OCI-LY7 (cell line): Measurements from ENCODE around the gene FBXL17. TPM values are rescaled to one million over a fixed set of nuclear protein-coding genes. Genes with fewer than 3 reads are reported as not detected.

Experiments used
- BruUV-seq: library from RNA; stranded (reverse); fragments of 400-500 nt; replicated peaks from 2 replicates; lab custom pipeline; 2021; lab: Mats Ljungman, UMichigan
- CTCF ChIA-PET: fragments of 300-600 bp; sonication (Branson Sonifier 250); formaldehyde crosslinking; loops from one replicate; lab custom pipeline; 2022; ENCODE audit warnings: antibody characterized with exemption; ENCODE audit not compliant: unreplicated experiment; lab: Charles Lee
- POLR2A ChIA-PET: fragments of 300-600 bp; sonication (Branson Sonifier 250); formaldehyde crosslinking; loops from one replicate; lab custom pipeline; 2022; ENCODE audit warnings: antibody characterized with exemption; lab: Charles Lee
- DNase-seq: peaks from one replicate; pipeline ENCODE4 v3.0.0-alpha.2; 2015; ENCODE audit warnings: low spot score
- H2AFZ ChIP-seq: fragments of 200-600 bp; sonication (generic), shearing (Covaris generic); 2 replicates; pipeline ENCODE4 v1.6.1; 2014; ENCODE audit warnings: mild to moderate bottlenecking, antibody characterized with exemption, low read length, moderate library complexity
- H3K27ac ChIP-seq: fragments of 200-600 bp; sonication (generic); 2 replicates; pipeline ENCODE4 v1.5.1; 2014; ENCODE audit warnings: mixed run types, low read depth, mild to moderate bottlenecking, moderate library complexity, low read length, inconsistent platforms; ENCODE audit not compliant: poor library complexity, severe bottlenecking
- H3K36me3 ChIP-seq: fragments of 200-600 bp; sonication (generic); 2 replicates; pipeline ENCODE4 v1.6.1; 2014; ENCODE audit warnings: mild to moderate bottlenecking, antibody characterized with exemption, low read length, moderate library complexity, mixed read lengths; ENCODE audit not compliant: insufficient read depth
- H3K4me1 ChIP-seq: fragments of 200-600 bp; sonication (generic); 2 replicates; pipeline ENCODE4 v1.5.1; 2014; ENCODE audit warnings: mild to moderate bottlenecking, low read length; ENCODE audit not compliant: insufficient read depth, poor library complexity, severe bottlenecking
- H3K4me2 ChIP-seq: fragments of 200-600 bp; sonication (generic); 2 replicates; pipeline ENCODE4 v1.6.1; 2014; ENCODE audit warnings: mild to moderate bottlenecking, low read length
- H3K4me3 ChIP-seq: fragments of 200-600 bp; sonication (generic); 2 replicates; pipeline ENCODE4 v1.5.1; 2014; ENCODE audit warnings: mild to moderate bottlenecking, low read depth, low read length; ENCODE audit not compliant: poor library complexity, severe bottlenecking
- H3K79me2 ChIP-seq: fragments of 200-600 bp; sonication (generic); 2 replicates; pipeline ENCODE4 v1.6.1; 2016; ENCODE audit warnings: low read depth, mild to moderate bottlenecking, low read length, moderate library complexity, mixed read lengths; ENCODE audit not compliant: insufficient read depth
- H3K9me2 ChIP-seq: fragments of 200-600 bp; sonication (generic); 2 replicates; pipeline ENCODE4 v1.6.1; 2016; ENCODE audit warnings: mild to moderate bottlenecking, low read length, mixed read lengths; ENCODE audit not compliant: insufficient read depth
- H3K9me3 ChIP-seq: fragments of 200-600 bp; sonication (generic); 2 replicates; pipeline ENCODE4 v1.6.1; 2014; ENCODE audit warnings: mild to moderate bottlenecking, mixed run types, low read length, mixed read lengths
- H4K20me1 ChIP-seq: fragments of 200-600 bp; sonication (generic); 2 replicates; pipeline ENCODE4 v1.6.1; 2014; ENCODE audit warnings: mild to moderate bottlenecking, antibody characterized with exemption, low read length, moderate library complexity, mixed read lengths; ENCODE audit not compliant: insufficient read depth
- CTCF ChIP-seq: fragments of 200-600 bp; sonication (generic); conservative IDR thresholded peaks from 2 replicates; pipeline ENCODE4 v1.5.1; 2014; ENCODE audit warnings: mild to moderate bottlenecking, antibody characterized with exemption, low read length, moderate library complexity, mixed read lengths
- EZH2phosphoT487 ChIP-seq: fragments of 200-600 bp; sonication (generic); IDR thresholded peaks from 2 replicates; pipeline ENCODE4 v1.6.1; 2018; ENCODE audit warnings: low read depth, borderline replicate concordance, mild to moderate bottlenecking, mixed run types, antibody characterized with exemption, low read length, moderate library complexity, mixed read lengths
- intact Hi-C: fragments of 100-400 bp; cut with micrococcal nuclease; formaldehyde crosslinking; loops from one replicate; pipeline ENCODE4 v1.10.0; 2022; ENCODE audit not compliant: unreplicated experiment
- total RNA-seq, 2 experiments: library from RNA; depleted of rRNA in 1 of 2; stranded (reverse); fragments of >200 nt in 1 of 2; shearing (Covaris generic) in 1 of 2; gene quantifications; 2 replicates each; pipeline ENCODE4 v1.2.3, GENCODE V29; 2014 to 2022

The FBXL17 gene
- total RNA-seq, 2 experiments from 2014 or later: 10.2 to 21.6 TPM

- H2AFZ ChIP-seq: no peak overlapping the region
- no peak for TF ChIP-seq EZH2phosphoT487
- no peak for TF ChIP-seq CTCF
- no peaks in the 10 kb centered on the region for H3K9me3 ChIP-seq
- intact Hi-C loops: no loop called here
- no peaks in the 10 kb centered on the region for H3K9me2 ChIP-seq
- H3K4me1 ChIP-seq: no peaks in the 10 kb centered on the region
- H4K20me1 ChIP-seq: no peaks in the 10 kb centered on the region
- ChIA-PET CTCF (interaction anchor here (0.6 kb wide), 1 partner anchor 233 kb away, joined by 3 read pairs; no protein-coding TSS in a partner anchor), POLR2A (interaction anchor here (0.5 kb wide), 1 partner anchor 30 kb away, joined by 3 read pairs; no protein-coding TSS in a partner anchor)
- no peaks in the 10 kb centered on the region for H3K79me2 ChIP-seq
- no peak overlapping the region for H3K4me3 ChIP-seq
- no peak overlapping the region for H3K4me2 ChIP-seq
- DNase-seq: no peak
- H3K36me3 ChIP-seq: no peaks in the 10 kb centered on the region
- no TSS peak for BruUV-seq
- H3K27ac ChIP-seq: no peak overlapping the region
Measured at GRCh38 chr5:107935645-107936044, 446.3 kb downstream of the FBXL17 start.

GRCh38 chr5:107933326-107933725 is 448.6 kb downstream of the FBXL17 start:
- CTCF ChIA-PET: no interaction called here
- H3K4me1 ChIP-seq: no peaks in the 10 kb centered on the region

More at GRCh38 chr5:107933326-107933725, 448.6 kb downstream of the FBXL17 start:
- no peaks in the 10 kb centered on the region for H3K9me3 ChIP-seq
- POLR2A ChIA-PET: no interaction called here
- TF ChIP-seq EZH2phosphoT487: no peak
- no peak for TF ChIP-seq CTCF
- H3K36me3 ChIP-seq: no peaks in the 10 kb centered on the region
- intact Hi-C loops: no loop called here
- no peak for DNase-seq
- BruUV-seq: no TSS peak
- no peak overlapping the region for H3K4me2 ChIP-seq
- H3K4me3 ChIP-seq: no peak overlapping the region
- H4K20me1 ChIP-seq: no peaks in the 10 kb centered on the region
- no peaks in the 10 kb centered on the region for H3K9me2 ChIP-seq
- no peak overlapping the region for H3K27ac ChIP-seq
- H3K79me2 ChIP-seq: no peaks in the 10 kb centered on the region
- no peak overlapping the region for H2AFZ ChIP-seq
